Sigmoid colon (tissue), 4 donors: ENCODE data around the gene PIK3C2G.
"Not testable (repeated sequence)": the region's sequence is repeated elsewhere in the genome, so short reads cannot be mapped to it uniquely, and the experiment has no call there.

Experiments used
- CTCF ChIP-seq, 4 experiments: fragments of 450-650 bp in 3 of 4; fragments of 200-600 bp in 1 of 4; IDR thresholded peaks; one replicate each; pipeline ENCODE4 v1.5.1; 2016 to 2019; ENCODE audit warnings: antibody characterized with exemption in 4 of 4, mild to moderate bottlenecking in 3 of 4, moderate library complexity in 2 of 4
- EP300 ChIP-seq, 4 donors: sonication (generic); formaldehyde crosslinking; IDR thresholded peaks; one replicate each; pipeline ENCODE4 v1.6.1; 2017; ENCODE audit warnings: antibody characterized with exemption in 4 of 4

GRCh38 chr12:18500736-18501135 lies 239.4 kb downstream of the PIK3C2G start:
- not testable (repeated sequence) for TF ChIP-seq CTCF, EP300 (IDR thresholded peaks at IDR 0.05)
